Neuronal stem cell (in vitro differentiated cells): Measurements from ENCODE around the gene MRGPRF.

ENCODE experiments used
- DNase-seq: peaks from one replicate; pipeline ENCODE4 v3.0.0-alpha.2; 2013; ENCODE audit warnings: low spot score
- H2AFZ ChIP-seq: one replicate; pipeline ENCODE4 v1.6.1; 2013; ENCODE audit warnings: mild to moderate bottlenecking, low read length, inconsistent platforms
- H2AK5ac ChIP-seq: 2 replicates; pipeline ENCODE4 v1.6.1; 2013; ENCODE audit warnings: low read depth, mild to moderate bottlenecking, inconsistent platforms, low read length, moderate library complexity, mixed read lengths
- H2BK120ac ChIP-seq: 2 replicates; pipeline ENCODE4 v1.6.1; 2013; ENCODE audit warnings: low read depth, mild to moderate bottlenecking, inconsistent platforms, low read length, moderate library complexity, mixed read lengths
- H2BK12ac ChIP-seq: one replicate; pipeline ENCODE4 v1.6.1; 2013; ENCODE audit warnings: low read length, inconsistent platforms
- H2BK15ac ChIP-seq: 2 replicates; pipeline ENCODE4 v1.6.1; 2013; ENCODE audit warnings: mild to moderate bottlenecking, low read length, inconsistent platforms, mixed read lengths
- H2BK5ac ChIP-seq: one replicate; pipeline ENCODE4 v1.6.1; 2013; ENCODE audit warnings: inconsistent platforms, mild to moderate bottlenecking, low read length, moderate library complexity
- H3K14ac ChIP-seq: one replicate; pipeline ENCODE4 v1.6.1; 2013; ENCODE audit warnings: low read length, inconsistent platforms
- H3K18ac ChIP-seq: 2 replicates; pipeline ENCODE4 v1.6.1; 2013; ENCODE audit warnings: low read length, inconsistent platforms
- H3K23ac ChIP-seq: 2 replicates; pipeline ENCODE4 v1.6.1; 2013; ENCODE audit warnings: low read depth, mild to moderate bottlenecking, mixed read lengths, low read length, inconsistent platforms; ENCODE audit not compliant: poor library complexity
- H3K27ac ChIP-seq: replicated peaks from 3 replicates; pipeline ENCODE4 v1.5.1; 2013; ENCODE audit warnings: low read length, inconsistent platforms
- H3K27me3 ChIP-seq, 3 experiments: 2 replicates each; pipeline ENCODE4 v1.6.1; 2013; ENCODE audit warnings: low read length in 3 of 3, mild to moderate bottlenecking in 2 of 3, inconsistent platforms in 1 of 3, low read depth in 1 of 3, mixed read lengths in 1 of 3, moderate library complexity in 1 of 3; ENCODE audit not compliant: control insufficient read depth in 3 of 3, insufficient read depth in 3 of 3
- H3K36me3 ChIP-seq, 2 donors: replicated peaks in 1 of 2; 2 replicates each; pipeline ENCODE4 v1.6.1; 2013; ENCODE audit warnings: low read length in 2 of 2; ENCODE audit not compliant: control insufficient read depth in 2 of 2, insufficient read depth in 2 of 2
- H3K4ac ChIP-seq: 2 replicates; pipeline ENCODE4 v1.6.1; 2013; ENCODE audit warnings: inconsistent platforms, mild to moderate bottlenecking, low read length, moderate library complexity
- H3K4me1 ChIP-seq, 2 donors: 1 replicate in 1 of 2; 2 replicates in 1 of 2; pipeline ENCODE4 v1.6.1; 2013; ENCODE audit warnings: low read length in 2 of 2, low read depth in 1 of 2; ENCODE audit not compliant: control insufficient read depth in 2 of 2, insufficient read depth in 1 of 2
- H3K4me2 ChIP-seq: one replicate; pipeline ENCODE4 v1.6.1; 2013; ENCODE audit warnings: mild to moderate bottlenecking, low read length, inconsistent platforms; ENCODE audit not compliant: insufficient read depth, poor library complexity, severe bottlenecking
- H3K4me3 ChIP-seq, 2 donors: 2 replicates each; pipeline ENCODE4 v1.5.1; 2013; ENCODE audit warnings: low read length in 2 of 2, mild to moderate bottlenecking in 2 of 2, inconsistent platforms in 1 of 2, moderate library complexity in 1 of 2
- H3K79me1 ChIP-seq: one replicate; pipeline ENCODE4 v1.6.1; 2013; ENCODE audit warnings: low read depth, mild to moderate bottlenecking, inconsistent platforms, low read length, moderate library complexity
- H3K9ac ChIP-seq: one replicate; pipeline ENCODE4 v1.6.1; 2013; ENCODE audit warnings: mild to moderate bottlenecking, low read depth, low read length, inconsistent platforms; ENCODE audit not compliant: poor library complexity
- H3K9me3 ChIP-seq, 2 donors: replicated peaks in 1 of 2; 2 replicates each; pipeline versions ENCODE3 to v1.6.1; 2013; ENCODE audit warnings: low read length in 2 of 2, mild to moderate bottlenecking in 2 of 2, inconsistent platforms in 1 of 2, low read depth in 1 of 2, mixed read lengths in 1 of 2, moderate library complexity in 1 of 2; ENCODE audit not compliant: control insufficient read depth in 2 of 2, insufficient read depth in 1 of 2
- H4K8ac ChIP-seq: one replicate; pipeline ENCODE4 v1.6.1; 2013; ENCODE audit warnings: low read depth, mild to moderate bottlenecking, inconsistent platforms, low read length, moderate library complexity
- H4K91ac ChIP-seq: one replicate; pipeline ENCODE4 v1.6.1; 2013; ENCODE audit warnings: low read length, low read depth, mild to moderate bottlenecking, inconsistent platforms; ENCODE audit not compliant: poor library complexity
- WGBS, 2 donors: extraction: QIAGEN DNeasy Blood & Tissue Kit; methylation state at CpG; one replicate each; pipeline ENCODE4 v1.1.7; 2013; ENCODE audit warnings: missing lambda C conversion rate in 2 of 2, mixed read lengths in 1 of 2; ENCODE audit not compliant: insufficient read length in 2 of 2, insufficient replicate concordance in 1 of 2; ENCODE audit errors: extremely low coverage in 2 of 2; 5-methylcytosine and 5-hydroxymethylcytosine counted together

The MRGPRF gene

DNA sequence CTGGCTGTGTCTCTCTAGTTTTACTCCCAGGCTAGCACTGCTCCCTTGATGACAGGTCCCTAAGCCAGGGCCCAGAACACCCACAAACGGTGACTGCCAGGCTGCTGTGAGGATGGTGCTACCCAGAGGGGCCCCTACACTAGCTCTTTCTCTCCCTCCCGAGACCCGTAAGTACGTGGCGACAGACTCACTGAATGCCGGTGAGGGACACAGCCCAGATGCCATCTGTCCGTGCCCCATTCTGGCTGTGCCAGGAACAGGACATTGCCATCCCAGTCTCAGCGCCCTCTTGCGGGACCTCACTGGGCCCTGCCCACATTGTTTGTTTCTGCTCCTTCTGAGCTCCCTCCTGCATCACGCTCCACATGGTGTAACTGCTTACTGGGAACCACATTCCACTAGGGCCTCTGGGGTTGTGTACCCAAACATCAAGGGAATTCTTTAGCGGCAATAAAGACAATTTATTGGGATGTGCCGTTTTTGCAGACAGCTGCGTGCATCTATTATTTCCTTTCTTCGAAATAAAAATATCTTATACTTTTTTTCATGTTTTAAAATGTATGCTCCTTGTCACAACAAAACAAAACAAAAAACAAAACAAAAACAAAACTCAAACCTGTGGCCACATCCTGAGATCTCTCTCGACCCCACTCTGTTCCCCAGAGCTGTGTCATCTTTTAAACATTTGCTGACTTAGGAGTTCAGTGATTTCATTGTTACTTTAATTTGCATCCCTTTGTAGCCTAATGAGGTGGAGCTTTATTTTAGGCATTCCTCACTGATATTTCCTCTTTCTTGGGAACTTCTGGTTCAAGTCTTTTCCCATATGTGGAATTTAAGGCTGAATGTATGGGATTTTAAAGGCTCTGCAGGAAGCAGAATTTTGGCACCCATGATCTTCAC lies 31.3 kb upstream of the MRGPRF start:
- Histone ChIP-seq H3K4me2 (no peak overlapping the region), H3K4me1 (peaks cover 5 to 19% of the 10 kb centered on the region in 2 donors), H2BK5ac (no peak overlapping the region), H3K36me3 (no peaks in the 10 kb centered on the region), H2BK12ac (no peak overlapping the region), H2AK5ac (no peak overlapping the region), H2AFZ (peak overlapping the region; percentile 28), H2BK120ac (no peak overlapping the region), H3K27ac (no peak overlapping the region), H2BK15ac (no peak overlapping the region), H4K8ac (no peak overlapping the region), H3K4ac (no peak overlapping the region), H3K79me1 (peaks cover 3% of the 10 kb centered on the region), H3K14ac (no peak overlapping the region), H3K23ac (no peak overlapping the region), H3K9ac (no peak overlapping the region), H3K9me3 (no peaks in the 10 kb centered on the region), H3K18ac (no peak overlapping the region), H3K4me3 (no peak overlapping the region), H3K27me3 (no peaks in the 10 kb centered on the region), H4K91ac (no peak overlapping the region)
- peak; percentile 43 for DNase-seq
- no CpG with 5 or more reads among the region's 15 CpGs for WGBS, 2 donors

DNA sequence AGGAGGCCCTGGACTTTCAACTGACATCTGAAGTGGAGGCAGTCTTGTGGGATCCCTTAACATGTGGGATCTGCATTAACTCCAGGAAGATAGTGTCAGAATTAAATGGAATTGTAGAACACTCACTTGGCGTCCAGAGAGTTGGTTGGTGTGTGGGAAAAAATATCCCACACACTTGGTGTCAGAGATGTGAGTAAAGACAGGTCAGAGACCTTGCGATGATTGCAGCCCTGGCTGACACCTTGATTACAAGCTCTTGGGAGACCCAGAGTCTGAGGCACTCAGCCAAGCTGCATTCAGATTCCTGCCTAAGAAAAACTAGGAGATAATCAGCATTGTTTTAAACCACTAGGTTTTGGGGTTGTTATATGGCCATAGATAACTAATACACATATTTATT lies 28.5 kb upstream of the MRGPRF start:
- Histone ChIP-seq H2BK12ac (no peak overlapping the region), H3K4me1 (peaks cover 5 to 19% of the 10 kb centered on the region in 2 donors), H3K18ac (no peak overlapping the region), H3K4ac (no peak overlapping the region), H2BK5ac (no peak overlapping the region), H3K27me3 (no peaks in the 10 kb centered on the region), H3K9me3 (no peaks in the 10 kb centered on the region), H2AFZ (no peak overlapping the region), H3K4me2 (no peak overlapping the region), H3K14ac (no peak overlapping the region), H3K27ac (no peak overlapping the region), H2BK15ac (no peak overlapping the region), H3K4me3 (no peak overlapping the region), H2BK120ac (no peak overlapping the region), H4K8ac (no peak overlapping the region), H3K36me3 (no peaks in the 10 kb centered on the region), H2AK5ac (no peak overlapping the region), H4K91ac (no peak overlapping the region), H3K79me1 (no peaks in the 10 kb centered on the region), H3K9ac (no peak overlapping the region), H3K23ac (no peak overlapping the region)
- DNase-seq: no peak
- WGBS, 2 donors: no CpG with 5 or more reads among the region's 2 CpGs

DNA sequence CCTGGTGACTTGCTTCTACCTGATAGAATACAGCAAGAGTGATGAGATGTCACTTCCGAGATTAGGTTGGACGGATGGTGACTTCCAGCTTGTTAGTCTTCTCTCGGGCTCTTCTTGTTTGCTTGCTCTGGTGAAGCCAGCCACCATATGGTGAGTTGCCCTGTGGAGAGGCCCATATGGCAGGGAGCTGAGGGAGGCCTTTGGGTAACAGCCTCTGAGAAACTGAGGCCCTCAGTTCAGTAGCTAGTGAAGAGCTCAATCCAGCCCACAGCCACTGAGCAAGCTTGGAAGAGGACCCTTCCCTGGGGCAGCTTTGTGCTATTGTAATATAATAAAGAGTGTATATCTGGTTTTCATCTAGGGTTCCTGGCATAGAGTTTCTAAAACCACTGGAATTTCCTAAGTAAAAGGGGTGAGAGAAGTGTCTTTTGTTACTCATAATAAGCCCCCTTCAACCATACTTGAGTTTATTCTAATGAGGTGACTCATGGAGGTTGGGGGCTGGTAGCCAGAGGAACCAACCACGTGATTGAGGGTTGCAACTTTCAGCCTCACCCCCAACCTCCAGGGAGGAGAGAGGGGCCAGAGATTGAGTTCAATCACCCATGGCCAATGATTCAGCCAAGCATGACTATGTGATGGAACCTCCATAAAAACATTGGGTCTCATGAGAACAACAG lies 27.7 kb upstream of the MRGPRF start:
- Histone ChIP-seq H2BK5ac (no peak overlapping the region), H3K27ac (no peak overlapping the region), H3K4me1 (peaks cover 5 to 19% of the 10 kb centered on the region in 2 donors), H4K91ac (no peak overlapping the region), H3K79me1 (no peaks in the 10 kb centered on the region), H2AFZ (peak overlapping the region; percentile 56), H2BK15ac (no peak overlapping the region), H2BK12ac (no peak overlapping the region), H3K14ac (no peak overlapping the region), H3K36me3 (no peaks in the 10 kb centered on the region), H4K8ac (no peak overlapping the region), H3K9me3 (no peaks in the 10 kb centered on the region), H3K4me3 (no peak overlapping the region), H3K9ac (no peak overlapping the region), H3K23ac (no peak overlapping the region), H3K4me2 (no peak overlapping the region), H2AK5ac (no peak overlapping the region), H2BK120ac (no peak overlapping the region), H3K18ac (no peak overlapping the region), H3K4ac (no peak overlapping the region), H3K27me3 (no peaks in the 10 kb centered on the region)
- no peak for DNase-seq
- WGBS, 2 donors: no CpG with 5 or more reads among the region's 4 CpGs

DNA sequence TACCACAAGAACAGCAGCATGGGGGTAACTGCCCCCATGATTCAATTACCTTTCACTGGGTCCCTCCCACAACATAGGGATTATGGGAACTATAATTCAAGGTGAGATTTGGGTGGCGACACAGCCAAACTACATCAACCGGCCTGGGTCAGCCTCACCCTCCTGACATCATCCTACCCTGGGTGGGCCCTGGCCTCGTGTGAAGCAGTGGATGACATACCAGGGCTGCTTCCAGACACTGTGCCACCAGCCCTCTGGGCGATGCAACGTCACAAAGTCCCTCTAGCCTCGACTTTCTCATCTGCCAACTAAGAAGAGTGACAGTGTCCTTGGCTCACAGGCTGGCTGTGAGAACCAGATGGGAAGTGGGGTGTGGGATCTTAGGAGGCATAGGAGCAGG lies 27.0 kb upstream of the MRGPRF start:
- no peak for DNase-seq
- no peak overlapping the region for H2AFZ ChIP-seq
- H3K4me2 ChIP-seq: no peak overlapping the region
- peaks cover 9 to 19% of the 10 kb centered on the region in 2 donors for H3K4me1 ChIP-seq
- no peaks in the 10 kb centered on the region for H3K79me1 ChIP-seq
- no peaks in the 10 kb centered on the region for H3K27me3 ChIP-seq
- no peak overlapping the region for H4K91ac ChIP-seq
- H2BK120ac ChIP-seq: no peak overlapping the region
- no peak overlapping the region for H2BK5ac ChIP-seq
- no CpG with 5 or more reads among the region's 6 CpGs for WGBS, 2 donors
- no peaks in the 10 kb centered on the region for H3K36me3 ChIP-seq
- no peak overlapping the region for H3K18ac ChIP-seq
- H3K9me3 ChIP-seq: no peaks in the 10 kb centered on the region
- H3K4me3 ChIP-seq: no peak overlapping the region
- H2AK5ac ChIP-seq: no peak overlapping the region
- no peak overlapping the region for H3K23ac ChIP-seq
- no peak overlapping the region for H2BK12ac ChIP-seq
- H3K14ac ChIP-seq: no peak overlapping the region
- no peak overlapping the region for H3K9ac ChIP-seq
- H3K4ac ChIP-seq: no peak overlapping the region
- no peak overlapping the region for H2BK15ac ChIP-seq
- no peak overlapping the region for H4K8ac ChIP-seq
- no peak overlapping the region for H3K27ac ChIP-seq
